Epithelial cell of proximal tubule (primary cell): ENCODE data around the gene FRAS1. TPM values are rescaled to one million over a fixed set of nuclear protein-coding genes. Genes with fewer than 3 reads are reported as not detected.

Experiments
- DNase-seq: peaks from one replicate; pipeline ENCODE4 v3.0.0-alpha.2; 2011; ENCODE audit warnings: low read depth
- H3K4me3 ChIP-seq: 2 replicates; pipeline ENCODE4 v1.5.1; 2011; ENCODE audit warnings: low read depth, mild to moderate bottlenecking, low read length
- total RNA-seq: library from RNA; depleted of rRNA; stranded (reverse); fragments of >200 nt; gene quantifications from 2 replicates; pipeline ENCODE4 v1.2.3, GENCODE V29; 2015
- TF ChIP-seq, protein P1 (sequence below): conservative IDR thresholded peaks from 2 replicates; pipeline ENCODE4 v1.5.1; 2012; ENCODE audit warnings: low read depth, mild to moderate bottlenecking, low read length

The FRAS1 gene
- total RNA-seq, 1 donor from 2014 or later = 9.1 TPM

DNA sequence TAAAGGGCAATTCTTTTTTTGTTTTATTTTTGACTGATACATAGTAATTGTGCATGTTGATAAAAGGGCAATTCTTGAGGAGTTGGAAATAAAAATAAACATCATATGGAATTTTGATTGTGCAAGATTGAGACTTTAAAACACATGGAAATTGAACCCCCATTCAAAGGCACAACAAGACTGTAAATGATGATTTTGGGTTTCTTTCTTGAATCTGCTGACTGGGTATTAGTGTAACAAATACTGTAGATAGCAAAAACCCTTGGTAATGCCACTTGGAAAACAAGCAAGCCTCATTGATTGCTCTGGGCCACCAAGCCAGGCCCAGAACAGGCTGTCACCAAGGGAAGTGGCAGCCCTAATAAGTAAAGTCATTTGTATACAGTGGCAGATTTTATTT is 421.4 kb downstream of the FRAS1 start:
- TF ChIP-seq, protein P1, sequence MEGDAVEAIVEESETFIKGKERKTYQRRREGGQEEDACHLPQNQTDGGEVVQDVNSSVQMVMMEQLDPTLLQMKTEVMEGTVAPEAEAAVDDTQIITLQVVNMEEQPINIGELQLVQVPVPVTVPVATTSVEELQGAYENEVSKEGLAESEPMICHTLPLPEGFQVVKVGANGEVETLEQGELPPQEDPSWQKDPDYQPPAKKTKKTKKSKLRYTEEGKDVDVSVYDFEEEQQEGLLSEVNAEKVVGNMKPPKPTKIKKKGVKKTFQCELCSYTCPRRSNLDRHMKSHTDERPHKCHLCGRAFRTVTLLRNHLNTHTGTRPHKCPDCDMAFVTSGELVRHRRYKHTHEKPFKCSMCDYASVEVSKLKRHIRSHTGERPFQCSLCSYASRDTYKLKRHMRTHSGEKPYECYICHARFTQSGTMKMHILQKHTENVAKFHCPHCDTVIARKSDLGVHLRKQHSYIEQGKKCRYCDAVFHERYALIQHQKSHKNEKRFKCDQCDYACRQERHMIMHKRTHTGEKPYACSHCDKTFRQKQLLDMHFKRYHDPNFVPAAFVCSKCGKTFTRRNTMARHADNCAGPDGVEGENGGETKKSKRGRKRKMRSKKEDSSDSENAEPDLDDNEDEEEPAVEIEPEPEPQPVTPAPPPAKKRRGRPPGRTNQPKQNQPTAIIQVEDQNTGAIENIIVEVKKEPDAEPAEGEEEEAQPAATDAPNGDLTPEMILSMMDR = no peak
- no peak for DNase-seq
- no peak overlapping the region for H3K4me3 ChIP-seq

DNA sequence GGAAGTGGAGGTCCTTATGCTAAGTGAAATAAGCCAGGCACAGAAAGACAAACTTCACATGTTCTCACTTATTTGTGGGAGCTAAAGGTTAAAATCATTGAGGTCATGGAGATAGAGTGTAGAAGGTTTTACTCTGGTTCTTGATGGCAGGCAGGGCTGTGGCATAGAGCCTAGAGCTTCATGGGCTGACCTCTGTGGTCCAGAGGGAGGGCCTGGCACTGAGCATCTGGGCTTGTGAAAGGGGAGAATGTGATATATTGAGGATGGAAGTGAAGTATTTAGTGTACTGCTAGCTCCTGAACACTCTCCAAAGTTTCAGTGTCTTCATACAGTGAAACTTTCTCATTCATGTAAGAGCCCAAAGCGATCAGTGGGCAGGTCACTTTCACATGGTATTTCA is 423.2 kb downstream of the FRAS1 start:
- TF ChIP-seq, protein P1 = no peak
- DNase-seq = no peak
- H3K4me3 ChIP-seq = no peak overlapping the region

DNA sequence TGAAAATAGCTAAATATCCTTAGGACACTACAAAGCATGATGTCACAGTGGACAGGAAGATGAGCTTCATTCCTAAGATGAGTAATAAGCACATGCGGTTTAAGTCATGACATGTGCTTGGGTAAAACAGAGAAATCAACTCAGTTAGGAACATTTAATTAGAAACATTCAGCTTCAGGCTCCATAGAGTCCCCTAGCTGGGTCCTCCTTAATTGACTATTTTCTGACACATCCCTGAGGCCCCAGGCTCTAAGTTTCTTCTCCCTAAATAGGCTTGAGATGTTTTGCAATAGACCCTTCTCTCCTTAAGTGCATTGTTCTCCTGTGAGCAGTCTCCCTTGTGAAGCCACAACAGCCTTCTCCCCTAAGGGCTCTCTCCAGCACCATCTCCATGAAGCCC is 424.1 kb downstream of the FRAS1 start:
- TF ChIP-seq, protein P1 = no peak
- DNase-seq = peak; percentile 30

DNA sequence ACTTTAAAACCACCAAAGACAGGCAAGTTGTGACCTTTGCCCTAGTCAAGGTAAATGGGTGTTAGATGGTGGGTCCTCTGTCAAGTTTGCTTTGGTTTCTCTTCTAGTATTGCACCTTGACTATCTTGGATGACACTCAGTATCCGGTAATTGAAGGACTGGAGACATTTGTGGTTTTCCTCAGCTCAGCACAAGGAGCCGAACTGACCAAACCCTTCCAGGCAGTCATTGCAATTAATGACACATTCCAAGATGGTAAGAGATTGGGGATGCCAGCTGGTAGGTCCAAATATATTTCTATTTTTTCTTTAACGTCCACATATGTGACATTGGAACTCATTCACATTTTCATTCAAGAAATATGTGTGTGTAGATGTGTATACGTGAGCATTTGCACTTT is 425.2 kb downstream of the FRAS1 start:
- TF ChIP-seq, protein P1 = no peak
- no peak for DNase-seq
- H3K4me3 ChIP-seq = no peak overlapping the region

More for the DNA sequence above, 424.1 kb downstream of the FRAS1 start:
- no peak overlapping the region for H3K4me3 ChIP-seq

DNA sequence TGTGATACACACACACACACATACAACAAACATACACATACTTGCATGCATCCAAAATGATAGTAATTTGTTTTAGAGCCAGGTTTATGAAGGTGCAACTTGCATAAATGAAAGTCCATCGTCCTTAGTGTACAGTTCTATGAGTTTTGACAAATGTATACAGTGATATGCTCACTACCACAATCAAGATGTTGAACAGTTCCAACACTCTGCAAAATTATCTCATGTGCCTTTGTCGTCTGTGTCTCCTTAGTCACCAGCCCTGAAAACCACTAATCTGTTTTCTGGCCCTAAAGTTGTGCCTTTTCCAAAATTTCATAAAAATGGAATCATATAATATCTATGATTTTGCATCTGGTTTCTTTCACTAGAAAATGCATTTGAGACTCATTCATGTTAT is 426.7 kb downstream of the FRAS1 start:
- TF ChIP-seq, protein P1 = no peak
- H3K4me3 ChIP-seq = no peak overlapping the region
- DNase-seq = no peak

DNA sequence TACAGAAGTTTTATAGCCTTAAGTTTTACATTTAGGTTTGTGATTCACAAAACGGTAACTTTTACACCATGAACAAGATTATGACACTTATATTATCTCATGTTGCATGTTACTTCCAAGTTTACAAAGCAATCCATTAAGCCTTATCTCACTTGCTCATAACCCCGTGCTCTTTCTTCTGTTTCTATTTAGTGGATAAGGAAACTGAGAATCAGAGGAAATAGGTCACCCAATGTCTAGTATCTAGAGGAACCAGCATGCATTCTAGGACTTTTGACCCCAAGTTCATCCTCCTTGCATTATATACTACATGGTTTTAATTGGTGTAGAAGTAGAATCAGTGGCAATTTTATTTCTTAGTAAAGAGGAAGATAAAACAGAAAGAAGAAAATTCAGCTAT is 427.5 kb downstream of the FRAS1 start:
- H3K4me3 ChIP-seq = no peak overlapping the region
- DNase-seq = no peak

DNA sequence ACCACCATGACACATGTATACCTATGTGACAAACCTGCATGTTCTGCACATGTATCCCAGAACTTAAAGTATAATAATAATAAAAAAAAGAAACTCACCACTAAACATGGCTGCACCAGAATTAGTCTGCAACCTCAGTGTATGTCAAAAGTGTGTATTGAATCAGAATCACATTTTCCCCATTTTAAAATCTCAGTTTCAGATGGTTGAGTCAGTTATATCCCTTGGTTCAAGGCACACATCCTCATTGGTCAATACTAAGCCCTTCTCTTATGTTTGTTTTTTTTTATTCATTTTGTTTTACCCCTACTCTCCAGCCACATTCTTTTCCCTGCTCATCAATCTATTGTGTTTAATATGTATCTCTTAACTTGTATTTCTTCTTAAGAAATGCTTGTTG is 436.6 kb downstream of the FRAS1 start:
- TF ChIP-seq, protein P1 = no peak
- no peak overlapping the region for H3K4me3 ChIP-seq
- no peak for DNase-seq

More for the DNA sequence above, 427.5 kb downstream of the FRAS1 start:
- TF ChIP-seq, protein P1 = no peak
